ENCODE results near the gene FGFR2. TPM values are rescaled to one million over a fixed set of nuclear protein-coding genes. Genes with fewer than 3 reads are reported as not detected.

The FGFR2 gene
- total and polyA plus RNA-seq, 12 donors: 19.5 to 79.2 (median 39.3) TPM

DNA sequence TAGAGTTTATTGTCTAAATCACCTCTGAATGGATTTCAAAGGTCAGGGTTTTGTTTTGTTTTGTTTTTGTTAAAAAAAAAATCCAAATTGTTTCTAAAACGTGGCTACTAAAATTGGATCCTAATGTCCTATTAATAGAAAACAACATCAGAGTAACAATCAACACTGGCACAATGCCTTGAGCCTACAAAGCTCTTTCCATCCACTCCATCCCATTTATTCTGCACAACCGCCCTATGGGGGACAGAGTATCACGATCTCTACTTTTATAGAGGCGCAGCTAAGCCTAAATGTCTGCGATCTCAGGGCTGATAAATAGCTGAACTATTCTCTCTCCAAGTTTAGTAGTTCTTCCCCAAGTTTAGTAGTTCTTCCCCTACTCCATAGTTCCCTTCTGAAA, 78.8 kb downstream of the FGFR2 start:
- intact Hi-C loops (cut with DNase I): no loop called here
- Histone ChIP-seq H3K27ac (no peak overlapping the region), H3K4me1 (replicated peaks in 1 of 2) (peaks cover 0 to 8% of the 10 kb centered on the region in 2 donors), H3K9me3 (replicated peaks in 1 of 3) (no peaks in the 10 kb centered on the region), H3K36me3 (replicated peaks in 1 of 2) (no peaks in the 10 kb centered on the region), H3K27me3 (no peaks in the 10 kb centered on the region), H3K4me3 (no peak overlapping the region)
- TF ChIP-seq, protein P1, sequence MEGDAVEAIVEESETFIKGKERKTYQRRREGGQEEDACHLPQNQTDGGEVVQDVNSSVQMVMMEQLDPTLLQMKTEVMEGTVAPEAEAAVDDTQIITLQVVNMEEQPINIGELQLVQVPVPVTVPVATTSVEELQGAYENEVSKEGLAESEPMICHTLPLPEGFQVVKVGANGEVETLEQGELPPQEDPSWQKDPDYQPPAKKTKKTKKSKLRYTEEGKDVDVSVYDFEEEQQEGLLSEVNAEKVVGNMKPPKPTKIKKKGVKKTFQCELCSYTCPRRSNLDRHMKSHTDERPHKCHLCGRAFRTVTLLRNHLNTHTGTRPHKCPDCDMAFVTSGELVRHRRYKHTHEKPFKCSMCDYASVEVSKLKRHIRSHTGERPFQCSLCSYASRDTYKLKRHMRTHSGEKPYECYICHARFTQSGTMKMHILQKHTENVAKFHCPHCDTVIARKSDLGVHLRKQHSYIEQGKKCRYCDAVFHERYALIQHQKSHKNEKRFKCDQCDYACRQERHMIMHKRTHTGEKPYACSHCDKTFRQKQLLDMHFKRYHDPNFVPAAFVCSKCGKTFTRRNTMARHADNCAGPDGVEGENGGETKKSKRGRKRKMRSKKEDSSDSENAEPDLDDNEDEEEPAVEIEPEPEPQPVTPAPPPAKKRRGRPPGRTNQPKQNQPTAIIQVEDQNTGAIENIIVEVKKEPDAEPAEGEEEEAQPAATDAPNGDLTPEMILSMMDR (IDR thresholded peaks at IDR 0.05): no peak
- TF ChIP-seq POLR2A (IDR thresholded peaks at IDR 0.05): no peak
- DNase-seq: no peak
- WGBS, 4 donors: 60 to 62% (median 61%) methylated on average over 5 of the region's 5 CpGs

DNA sequence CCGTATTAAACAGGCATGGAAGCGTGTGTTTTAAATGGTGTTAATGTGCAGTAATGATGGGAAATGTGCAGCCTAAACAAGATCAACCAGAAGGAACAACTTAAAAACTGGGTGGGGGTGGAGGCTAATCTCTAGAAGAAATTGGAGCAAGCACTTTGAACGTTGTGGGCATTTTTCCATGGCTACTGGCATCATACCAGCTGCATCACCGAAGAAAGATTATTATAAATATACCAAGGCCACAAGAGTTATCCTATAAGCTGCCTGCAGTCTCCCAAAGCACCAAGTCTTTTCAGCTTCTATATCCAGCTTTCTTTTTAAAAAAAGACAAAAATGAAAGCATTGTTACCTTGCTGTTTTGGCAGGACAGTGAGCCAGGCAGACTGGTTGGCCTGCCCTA, 79.9 kb downstream of the FGFR2 start:
- Histone ChIP-seq H3K4me3 (no peak overlapping the region), H3K9me3 (replicated peaks in 1 of 3) (no peaks in the 10 kb centered on the region), H3K27ac (peak overlapping the region in 1 of 5 donors; percentile 22), H3K27me3 (no peaks in the 10 kb centered on the region), H3K4me1 (replicated peaks in 1 of 2) (peaks cover 0 to 8% of the 10 kb centered on the region in 2 donors), H3K36me3 (replicated peaks in 1 of 2) (no peaks in the 10 kb centered on the region)
- intact Hi-C loops (cut with DNase I): no loop called here
- peak in 6 of 7 donors; percentile 47 to 72 (median 58) for DNase-seq
- TF ChIP-seq, protein P1 (IDR thresholded peaks at IDR 0.05): no peak
- no peak for TF ChIP-seq POLR2A (IDR thresholded peaks at IDR 0.05)
- WGBS, 4 donors: 49 to 60% (median 54%) methylated on average over 4 of the region's 4 CpGs

DNA sequence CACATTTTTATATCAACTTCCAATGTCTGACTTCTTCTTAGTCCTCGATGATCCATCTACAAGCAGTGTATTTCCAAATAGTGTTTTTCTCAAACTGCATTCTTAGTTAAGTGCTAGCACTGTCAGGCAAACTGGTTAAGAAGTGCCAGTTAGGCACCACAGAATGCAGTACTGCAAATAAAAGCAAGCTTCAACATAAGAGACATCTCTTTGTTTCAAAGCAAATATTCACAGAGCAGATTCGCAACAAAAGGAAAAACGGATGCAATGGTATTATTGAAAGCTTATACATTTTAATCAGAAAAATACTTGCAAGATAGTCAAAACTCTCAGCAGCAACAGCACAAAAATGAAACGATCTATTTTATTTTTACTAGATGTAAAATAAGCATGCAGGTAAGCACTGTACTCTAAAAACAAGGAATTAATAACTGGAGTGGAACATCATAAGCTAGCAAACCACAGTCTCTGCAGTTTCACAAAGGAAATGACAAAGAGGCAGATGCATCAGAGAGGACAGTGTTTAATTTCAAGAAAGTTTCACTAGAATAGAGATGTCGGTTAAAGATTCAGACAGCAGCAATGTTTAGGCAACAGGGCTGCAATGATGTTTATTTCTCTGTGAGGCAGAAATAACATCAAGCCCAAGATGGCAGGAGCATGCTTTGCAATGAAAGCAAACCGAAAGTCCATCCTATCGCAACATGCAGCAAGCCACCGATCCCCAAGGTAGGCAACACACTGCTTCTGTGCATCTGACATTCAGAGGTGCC, 82.0 kb downstream of the FGFR2 start:
- DNase-seq: peak in 1 of 7 donors; percentile 20
- no peaks in the 10 kb centered on the region for H3K36me3 ChIP-seq (replicated peaks in 1 of 2)
- 71 to 92% (median 83%) methylated on average over 8 of the region's 8 CpGs for WGBS, 4 donors
- TF ChIP-seq POLR2A (IDR thresholded peaks at IDR 0.05): no peak
- TF ChIP-seq, protein P1 (IDR thresholded peaks at IDR 0.05): no peak
- peaks cover 0 to 8% of the 10 kb centered on the region in 2 donors for H3K4me1 ChIP-seq (replicated peaks in 1 of 2)
- no peak overlapping the region for H3K4me3 ChIP-seq
- no peaks in the 10 kb centered on the region for H3K27me3 ChIP-seq
- intact Hi-C loops (cut with DNase I): no loop called here
- no peak overlapping the region for H3K27ac ChIP-seq
- no peaks in the 10 kb centered on the region for H3K9me3 ChIP-seq (replicated peaks in 1 of 3)

DNA sequence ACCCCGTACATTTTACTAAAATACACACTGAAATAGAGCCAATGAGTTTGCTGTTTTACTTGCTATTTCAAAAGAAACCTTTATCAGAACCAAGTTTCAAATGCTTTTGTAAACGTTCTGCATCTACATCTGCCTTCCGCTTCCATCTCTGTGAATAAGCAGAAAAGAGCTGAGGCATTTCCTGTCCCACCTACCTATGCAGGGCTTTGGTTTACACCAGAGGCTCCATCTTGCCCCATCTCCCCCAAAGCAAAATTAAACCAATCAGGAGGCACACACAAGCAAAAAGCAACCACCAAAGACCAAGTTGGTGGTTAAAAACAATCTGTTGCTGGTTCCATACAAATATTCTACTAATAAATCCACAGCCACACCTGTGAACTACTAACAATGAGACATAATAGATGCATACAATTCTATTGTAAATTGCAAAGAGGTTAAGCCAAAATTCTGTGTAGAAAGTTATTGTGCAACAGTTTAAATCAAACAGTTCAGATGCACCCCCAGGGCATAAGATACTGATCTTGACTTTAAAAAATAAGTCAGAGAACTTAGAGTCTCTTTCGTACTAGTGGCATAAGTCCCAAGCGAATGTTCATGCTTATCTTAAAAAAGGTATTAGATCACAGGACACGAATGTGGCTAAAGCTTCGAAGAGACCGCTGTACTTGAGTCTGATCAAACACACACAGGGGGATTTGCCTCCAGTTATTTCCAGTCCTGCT, 83.9 kb downstream of the FGFR2 start:
- no peak for TF ChIP-seq POLR2A (IDR thresholded peaks at IDR 0.05)
- TF ChIP-seq, protein P1 (IDR thresholded peaks at IDR 0.05): no peak
- Histone ChIP-seq H3K36me3 (replicated peaks in 1 of 2) (no peaks in the 10 kb centered on the region), H3K4me3 (no peak overlapping the region), H3K27ac (no peak overlapping the region), H3K4me1 (replicated peaks in 1 of 2) (peaks cover 0 to 8% of the 10 kb centered on the region in 2 donors), H3K9me3 (replicated peaks in 1 of 3) (no peaks in the 10 kb centered on the region), H3K27me3 (no peaks in the 10 kb centered on the region)
- 84 to 93% (median 89%) methylated on average over 8 of the region's 8 CpGs for whole genome bisulfite sequencing, 4 donors
- intact Hi-C loops (cut with DNase I): no loop called here
- DNase-seq: no peak
